Measurements from ENCODE around the gene CRIM1. TPM values are rescaled to one million over a fixed set of nuclear protein-coding genes. Genes with fewer than 3 reads are reported as not detected.

The CRIM1 gene
- total RNA-seq, 1 donor from 2014 or later, result 21.7 TPM

- ATAC-seq, result no peak
- intact Hi-C loops (cut with DNase I), result no loop called here
- no peak for DNase-seq (ENCODE audit: missing footprints)
Measured at GRCh38 chr2:36388472-36388871, 32.9 kb downstream of the CRIM1 start.

GRCh38 chr2:36389091-36389564 is 33.5 kb downstream of the CRIM1 start:
- ATAC-seq (peak; percentile 59), DNase-seq (ENCODE audit: missing footprints) (no peak)
- intact Hi-C loops (cut with DNase I), result no loop called here

GRCh38 chr2:36389577-36389976 is 34.0 kb downstream of the CRIM1 start:
- intact Hi-C loops (cut with DNase I), result no loop called here
- DNase-seq (ENCODE audit: missing footprints), result no peak
- ATAC-seq, result no peak

GRCh38 chr2:36392571-36393255 is 37.1 kb downstream of the CRIM1 start:
- DNase-seq (ENCODE audit: missing footprints), result no peak
- intact Hi-C loops (cut with DNase I), result no loop called here
- ATAC-seq, result no peak

- DNase-seq (ENCODE audit: missing footprints) (no peak), ATAC-seq (no peak)
- intact Hi-C loops (cut with DNase I), result no loop called here
Measured at GRCh38 chr2:36393738-36394256, 38.2 kb downstream of the CRIM1 start.

- no peak for DNase-seq (ENCODE audit: missing footprints)
- no peak for ATAC-seq
- intact Hi-C loops (cut with DNase I), result no loop called here
Measured at GRCh38 chr2:36394804-36395203, 39.2 kb downstream of the CRIM1 start.

- intact Hi-C loops (cut with DNase I), result no loop called here
- no peak for DNase-seq (ENCODE audit: missing footprints)
- no peak for ATAC-seq
Measured at GRCh38 chr2:36395866-36396265, 40.3 kb downstream of the CRIM1 start.

GRCh38 chr2:36396878-36397539 is 41.4 kb downstream of the CRIM1 start:
- intact Hi-C loops (cut with DNase I), result no loop called here
- DNase-seq (ENCODE audit: missing footprints) (no peak), ATAC-seq (no peak)

- DNase-seq (ENCODE audit: missing footprints) (no peak), ATAC-seq (no peak)
- intact Hi-C loops (cut with DNase I), result no loop called here
Measured at GRCh38 chr2:36397728-36398413, 42.3 kb downstream of the CRIM1 start.

- DNase-seq (ENCODE audit: missing footprints) (no peak), ATAC-seq (no peak)
- intact Hi-C loops (cut with DNase I), result no loop called here
Measured at GRCh38 chr2:36399050-36399449, 43.5 kb downstream of the CRIM1 start.

- DNase-seq (ENCODE audit: missing footprints) (no peak), ATAC-seq (no peak)
- intact Hi-C loops (cut with DNase I), result no loop called here
Measured at GRCh38 chr2:36403675-36404230, 48.2 kb downstream of the CRIM1 start.

GRCh38 chr2:36404318-36404717 is 48.7 kb downstream of the CRIM1 start:
- ATAC-seq (no peak), DNase-seq (ENCODE audit: missing footprints) (no peak)
- intact Hi-C loops (cut with DNase I), result no loop called here

- DNase-seq (ENCODE audit: missing footprints), result no peak
- ATAC-seq, result no peak
- intact Hi-C loops (cut with DNase I), result loop anchor here (5.0 kb wide), 2 partner anchors 32 to 78 kb away; no protein-coding TSS in a partner anchor
Measured at GRCh38 chr2:36404754-36405153, 49.2 kb downstream of the CRIM1 start.

GRCh38 chr2:36405183-36405582 is 49.6 kb downstream of the CRIM1 start:
- ATAC-seq, result no peak
- no peak for DNase-seq (ENCODE audit: missing footprints)
- intact Hi-C loops (cut with DNase I), result loop anchor here (5.0 kb wide), 2 partner anchors 33 to 77 kb away; no protein-coding TSS in a partner anchor

GRCh38 chr2:36406296-36406695 is 50.7 kb downstream of the CRIM1 start:
- DNase-seq (ENCODE audit: missing footprints) (no peak), ATAC-seq (no peak)
- intact Hi-C loops (cut with DNase I), result loop anchor here (5.0 kb wide), 2 partner anchors 34 to 76 kb away; no protein-coding TSS in a partner anchor

- DNase-seq (ENCODE audit: missing footprints) (no peak), ATAC-seq (no peak)
- intact Hi-C loops (cut with DNase I), result loop anchor here (5.0 kb wide), 2 partner anchors 35 to 75 kb away; no protein-coding TSS in a partner anchor
Measured at GRCh38 chr2:36407413-36407812, 51.8 kb downstream of the CRIM1 start.

GRCh38 chr2:36408198-36408703 is 52.7 kb downstream of the CRIM1 start:
- ATAC-seq, result peak; percentile 34
- no peak for DNase-seq (ENCODE audit: missing footprints)
- intact Hi-C loops (cut with DNase I), result loop anchor here (5.0 kb wide), 2 partner anchors 36 to 74 kb away; no protein-coding TSS in a partner anchor

- DNase-seq (ENCODE audit: missing footprints) (no peak), ATAC-seq (no peak)
- intact Hi-C loops (cut with DNase I), result loop anchor here (5.0 kb wide), 2 partner anchors 37 to 73 kb away; no protein-coding TSS in a partner anchor
Measured at GRCh38 chr2:36409335-36409734, 53.8 kb downstream of the CRIM1 start.

GRCh38 chr2:36409935-36410334 is 54.4 kb downstream of the CRIM1 start:
- DNase-seq (ENCODE audit: missing footprints) (no peak), ATAC-seq (no peak)
- intact Hi-C loops (cut with DNase I), result loop anchor here (5.0 kb wide), 2 partner anchors 38 to 72 kb away; no protein-coding TSS in a partner anchor

Data from Right ventricle myocardium inferior (tissue), 1 donor.